ENCODE data around the gene FOXN1.
"Not testable (repeated sequence)": the region's sequence is repeated elsewhere in the genome, so short reads cannot be mapped to it uniquely, and the experiment has no call there.

Gene FOXN1, protein sequence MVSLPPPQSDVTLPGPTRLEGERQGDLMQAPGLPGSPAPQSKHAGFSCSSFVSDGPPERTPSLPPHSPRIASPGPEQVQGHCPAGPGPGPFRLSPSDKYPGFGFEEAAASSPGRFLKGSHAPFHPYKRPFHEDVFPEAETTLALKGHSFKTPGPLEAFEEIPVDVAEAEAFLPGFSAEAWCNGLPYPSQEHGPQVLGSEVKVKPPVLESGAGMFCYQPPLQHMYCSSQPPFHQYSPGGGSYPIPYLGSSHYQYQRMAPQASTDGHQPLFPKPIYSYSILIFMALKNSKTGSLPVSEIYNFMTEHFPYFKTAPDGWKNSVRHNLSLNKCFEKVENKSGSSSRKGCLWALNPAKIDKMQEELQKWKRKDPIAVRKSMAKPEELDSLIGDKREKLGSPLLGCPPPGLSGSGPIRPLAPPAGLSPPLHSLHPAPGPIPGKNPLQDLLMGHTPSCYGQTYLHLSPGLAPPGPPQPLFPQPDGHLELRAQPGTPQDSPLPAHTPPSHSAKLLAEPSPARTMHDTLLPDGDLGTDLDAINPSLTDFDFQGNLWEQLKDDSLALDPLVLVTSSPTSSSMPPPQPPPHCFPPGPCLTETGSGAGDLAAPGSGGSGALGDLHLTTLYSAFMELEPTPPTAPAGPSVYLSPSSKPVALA

DNA sequence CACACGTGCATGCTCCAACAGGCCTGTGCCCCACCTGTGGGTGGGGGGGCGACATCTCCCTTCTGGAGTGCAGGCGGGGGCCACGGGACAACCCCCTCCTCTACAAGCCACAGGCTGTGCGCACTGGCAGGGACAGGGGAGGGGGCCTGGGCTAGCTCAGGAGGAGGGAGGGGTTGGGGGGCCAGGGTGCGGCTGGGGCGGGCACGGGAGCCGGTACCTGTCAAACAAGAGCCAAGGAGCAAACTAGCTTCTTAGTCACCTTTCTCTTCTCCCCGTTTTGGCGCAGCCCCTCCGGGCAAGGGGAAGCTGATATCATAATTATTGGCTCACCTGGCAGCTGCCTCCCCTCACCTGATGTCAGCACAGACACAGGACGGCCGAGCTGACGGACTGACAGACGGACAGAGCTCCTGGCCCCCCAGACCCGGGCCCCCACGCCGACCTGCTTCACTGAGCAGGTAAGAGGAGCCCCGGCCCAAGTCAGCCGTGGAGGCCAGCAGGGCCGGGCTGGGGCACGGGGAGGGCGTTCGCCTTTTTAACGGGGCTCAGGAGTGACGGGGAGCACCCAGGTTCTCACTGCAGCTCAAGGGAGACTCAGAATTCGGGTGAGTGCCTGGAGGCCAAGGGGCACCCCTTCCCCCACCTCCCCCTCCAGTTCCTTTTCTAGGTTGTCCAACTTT is at the start of gene FOXN1:
TSS of gene FOXN1 (plus strand) at position 363 of the 680 bp plus-strand sequence. CDS start 17,622 bp downstream, outside the sequence.
- no peak for DNase-seq

DNA sequence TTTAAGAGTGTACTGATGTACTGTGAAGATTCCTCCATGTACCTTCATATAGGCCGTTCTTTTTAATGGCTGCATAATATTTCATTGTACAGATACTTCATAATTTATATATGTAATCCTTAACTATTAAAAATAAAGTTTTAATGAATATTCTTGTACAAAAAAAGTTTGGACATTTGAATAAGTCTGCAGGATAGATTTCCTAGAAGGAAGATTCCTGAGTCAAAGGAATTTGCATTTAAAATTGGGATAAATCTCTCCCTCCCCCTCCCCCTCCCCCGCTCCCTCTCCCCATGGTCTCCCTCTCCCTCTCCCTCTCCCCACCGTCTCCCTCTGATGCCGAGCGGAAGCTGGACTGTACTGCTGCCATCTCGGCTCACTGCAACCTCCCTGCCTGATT is 48.3 kb upstream of the FOXN1 start:
- DNase-seq = no peak

DNA sequence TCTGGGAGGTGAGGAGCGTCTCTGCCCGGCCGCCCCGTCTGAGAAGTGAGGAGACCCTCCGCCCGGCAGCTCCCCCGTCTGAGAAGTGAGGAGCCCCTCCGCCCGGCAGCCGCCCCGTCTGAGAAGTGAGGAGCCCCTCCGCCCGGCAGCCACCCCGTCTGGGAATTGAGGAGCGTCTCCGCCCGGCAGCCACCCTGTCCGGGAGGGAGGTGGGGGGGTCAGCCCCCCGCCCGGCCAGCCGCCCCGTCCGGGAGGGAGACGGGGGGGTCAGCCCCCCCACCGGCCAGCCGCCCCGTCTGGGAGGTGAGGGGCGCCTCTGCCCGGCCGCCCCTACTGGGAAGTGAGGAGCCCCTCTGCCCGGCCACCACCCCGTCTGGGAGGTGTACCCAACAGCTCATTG is 47.3 kb upstream of the FOXN1 start:
- DNase-seq = not testable (repeated sequence)

DNA sequence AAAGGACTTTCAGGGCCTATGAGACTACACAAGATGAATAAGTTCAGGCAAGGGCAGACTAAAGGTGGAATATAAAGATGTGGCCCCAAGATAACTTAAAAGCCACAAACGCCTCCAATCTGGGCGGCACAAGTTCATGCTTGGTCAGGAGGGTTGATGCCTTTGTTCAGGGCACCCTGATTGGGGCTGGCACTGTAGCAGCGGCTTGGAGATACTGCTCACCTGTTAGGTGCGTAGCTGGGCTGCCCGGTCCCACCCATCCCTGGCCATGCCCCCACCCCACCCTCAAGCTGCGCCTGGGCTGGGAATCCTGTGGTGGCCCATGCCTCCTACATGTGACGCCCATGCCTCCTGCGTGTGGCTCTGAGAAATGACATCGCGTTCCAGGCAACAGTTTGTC is 45.2 kb upstream of the FOXN1 start:
- no peak for DNase-seq

DNA sequence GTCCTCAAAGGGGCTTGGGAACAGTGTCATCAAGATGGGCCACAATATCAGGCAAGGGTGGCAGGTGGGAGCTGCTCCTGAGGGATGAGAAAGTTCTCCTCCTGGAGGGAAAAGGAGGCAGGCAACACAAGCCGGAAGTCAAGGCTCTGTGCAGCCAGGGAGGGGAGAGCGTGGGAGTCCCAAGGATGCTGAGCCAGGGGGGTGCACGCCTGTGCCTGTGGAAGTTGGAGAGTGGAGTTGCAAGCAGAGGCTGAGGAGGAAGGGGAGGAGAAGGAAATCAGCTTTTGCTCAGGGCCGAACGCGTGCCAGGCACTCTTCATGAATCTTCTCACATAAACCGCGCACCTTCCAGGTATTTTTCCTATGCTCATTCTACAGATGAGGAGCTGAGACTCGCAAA is 40.1 kb upstream of the FOXN1 start:
- DNase-seq = no peak

DNA sequence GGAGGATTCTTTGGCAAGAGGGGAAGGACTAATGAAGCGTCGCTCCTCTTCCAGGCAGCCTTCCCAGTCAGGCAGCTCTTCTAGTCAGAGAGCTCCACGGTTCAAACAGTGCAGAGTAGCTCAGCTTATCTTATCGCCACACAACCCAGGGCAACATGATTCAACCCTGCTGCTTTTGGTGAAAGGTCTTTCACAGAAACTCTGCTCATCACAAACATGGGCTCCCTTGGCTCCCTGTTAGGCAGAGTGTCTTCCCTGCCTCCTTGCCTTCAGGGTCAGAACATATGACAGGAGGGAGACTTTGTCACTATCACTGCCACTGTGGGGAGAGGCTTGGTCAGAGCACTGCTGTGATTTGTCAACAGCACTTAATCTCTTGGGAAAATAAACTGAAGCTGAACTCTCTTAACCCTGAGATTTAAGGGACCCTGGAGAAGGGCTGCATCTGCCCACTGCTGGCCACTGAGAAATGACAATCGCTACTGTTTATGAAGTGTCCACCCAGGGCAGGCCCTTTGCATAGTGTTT is 39.6 kb upstream of the FOXN1 start:
- no peak for DNase-seq

DNA sequence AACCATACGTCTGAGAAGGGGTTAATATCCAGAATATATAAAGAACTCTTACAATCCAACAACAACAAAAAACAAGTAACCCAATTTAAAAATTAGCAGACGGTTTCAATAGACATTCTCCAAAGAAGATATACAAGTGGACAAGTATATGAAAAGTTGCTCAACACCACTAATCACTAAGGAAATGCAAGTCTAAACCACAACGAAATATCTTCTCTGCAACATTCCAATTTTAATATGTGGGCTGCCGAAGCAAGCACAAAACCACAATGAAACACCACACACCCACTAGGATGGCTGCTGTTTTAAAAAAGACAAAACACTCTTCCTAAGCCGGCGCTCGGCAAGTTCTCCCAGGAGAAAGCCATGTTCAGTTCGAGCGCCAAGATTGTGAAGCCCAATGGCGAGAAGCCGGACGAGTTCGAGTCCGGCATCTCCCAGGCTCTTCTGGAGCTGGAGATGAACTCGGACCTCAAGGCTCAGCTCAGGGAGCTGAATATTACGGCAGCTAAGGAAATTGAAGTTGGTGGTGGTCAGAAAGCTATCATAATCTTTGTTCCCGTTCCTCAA is 38.6 kb upstream of the FOXN1 start:
- DNase-seq = no peak

DNA sequence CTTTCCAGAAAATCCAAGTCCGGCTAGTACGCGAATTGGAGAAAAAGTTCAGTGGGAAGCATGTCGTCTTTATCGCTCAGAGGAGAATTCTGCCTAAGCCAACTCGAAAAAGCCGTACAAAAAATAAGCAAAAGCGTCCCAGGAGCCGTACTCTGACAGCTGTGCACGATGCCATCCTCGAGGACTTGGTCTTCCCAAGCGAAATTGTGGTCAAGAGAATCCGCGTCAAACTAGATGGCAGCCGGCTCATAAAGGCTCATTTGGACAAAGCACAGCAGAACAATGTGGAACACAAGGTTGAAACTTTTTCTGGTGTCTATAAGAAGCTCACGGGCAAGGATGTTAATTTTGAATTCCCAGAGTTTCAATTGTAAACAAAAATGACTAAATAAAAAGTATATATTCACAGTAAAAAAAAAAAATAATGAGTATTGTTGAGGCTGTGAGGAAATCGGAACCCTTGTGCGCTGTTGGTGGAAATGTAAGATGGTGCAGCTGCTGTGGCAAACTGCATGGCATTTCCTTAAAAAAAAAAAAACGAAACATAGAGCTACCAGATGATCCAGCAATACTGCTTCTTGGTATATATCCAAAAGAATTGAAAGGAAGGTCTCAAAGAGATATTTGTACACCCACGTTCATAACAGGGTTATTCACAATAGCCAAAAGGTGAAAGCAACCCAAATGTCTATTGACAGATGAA is 38.0 kb upstream of the FOXN1 start:
- not testable (repeated sequence) for DNase-seq

DNA sequence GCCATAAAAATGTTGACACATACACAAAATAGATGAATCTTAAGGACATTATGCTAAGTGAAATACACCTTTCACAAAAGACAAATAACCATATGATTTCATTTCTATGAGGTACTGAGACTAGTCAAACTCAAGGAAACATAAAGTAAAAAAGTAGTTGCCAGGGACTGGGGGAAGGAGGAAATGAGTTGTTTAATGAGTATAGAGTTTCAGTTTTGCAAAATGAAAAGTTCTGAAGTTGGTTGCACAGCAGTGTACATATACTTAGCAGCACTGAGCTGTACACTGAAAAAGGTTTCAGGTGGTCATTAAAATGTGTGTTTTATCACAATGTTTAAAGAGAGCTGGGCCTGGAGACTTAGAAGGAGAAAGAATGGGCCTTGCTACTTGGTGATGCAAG is 37.4 kb upstream of the FOXN1 start:
- no peak for DNase-seq

DNA sequence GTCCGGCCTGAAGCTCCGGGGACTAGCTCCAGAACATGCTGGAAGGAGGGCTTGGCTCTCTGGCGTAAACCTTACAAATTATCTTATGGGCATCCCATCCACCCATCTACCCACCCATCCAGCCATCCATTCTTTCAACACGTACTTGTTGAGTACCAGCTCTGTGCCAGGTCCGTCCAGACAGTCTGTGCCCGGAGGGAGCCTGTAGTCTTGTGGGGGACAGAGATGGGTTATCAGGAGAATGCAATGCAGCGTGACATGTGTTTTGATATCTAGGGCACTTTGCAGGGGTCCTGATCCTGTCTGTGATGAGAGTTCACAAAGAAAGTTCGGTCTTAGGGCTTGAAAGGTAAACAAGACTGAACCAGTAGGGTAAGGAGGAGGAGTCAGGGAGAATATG is 36.8 kb upstream of the FOXN1 start:
- no peak for DNase-seq

DNA sequence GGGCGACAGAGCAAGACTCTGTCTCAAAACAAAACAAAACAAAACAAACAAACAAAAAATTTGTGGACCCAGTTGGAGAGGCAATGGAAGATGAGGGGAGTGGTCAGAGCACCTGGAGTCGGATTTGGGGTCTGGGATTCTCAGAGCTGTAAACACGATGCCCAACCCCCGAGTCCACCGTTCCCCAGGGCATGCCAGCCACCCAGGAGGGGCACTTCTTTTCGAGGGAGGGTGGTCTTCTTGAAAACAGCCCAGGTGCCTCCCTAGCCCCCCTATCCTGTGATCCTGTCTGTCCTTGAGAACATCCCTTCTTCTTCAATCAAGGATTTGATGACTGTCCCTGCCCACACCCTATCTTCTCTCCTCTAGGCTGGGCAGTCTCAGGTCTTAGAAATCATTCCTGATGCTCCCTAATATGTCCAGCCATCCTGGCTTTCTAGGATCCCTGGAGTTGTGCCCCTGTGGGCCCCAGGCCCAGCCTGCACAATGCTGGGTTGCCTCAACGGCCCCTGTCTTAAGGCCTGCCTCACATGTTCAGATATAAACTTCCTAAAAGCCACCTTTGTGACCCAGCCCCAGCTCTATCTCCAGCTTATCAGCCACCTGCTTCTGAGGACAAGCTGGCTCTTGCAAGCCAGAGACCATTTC is 35.8 kb upstream of the FOXN1 start:
- DNase-seq = no peak

DNA sequence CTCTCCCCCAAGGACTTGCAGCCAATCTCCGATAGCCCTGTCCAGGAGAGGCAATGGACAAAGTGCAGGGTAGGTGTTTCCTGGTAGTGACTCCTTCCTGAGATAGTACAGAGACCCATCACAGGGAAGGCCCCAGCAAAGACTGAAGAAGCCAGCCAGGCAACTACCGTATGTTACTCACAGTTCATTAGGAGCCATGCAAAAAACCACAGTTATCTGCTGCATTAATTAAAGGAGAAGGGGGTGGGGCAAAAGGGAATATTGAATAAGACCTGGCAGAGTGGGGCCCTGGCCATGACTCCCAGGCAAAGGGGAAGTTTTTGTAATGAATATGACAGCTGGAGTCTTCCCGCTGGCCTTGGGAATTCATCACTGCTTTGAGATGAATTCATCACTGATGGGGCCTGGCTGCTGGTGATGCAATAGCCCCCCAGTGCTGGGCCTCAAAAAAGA is 35.2 kb upstream of the FOXN1 start:
- no peak for DNase-seq

DNA sequence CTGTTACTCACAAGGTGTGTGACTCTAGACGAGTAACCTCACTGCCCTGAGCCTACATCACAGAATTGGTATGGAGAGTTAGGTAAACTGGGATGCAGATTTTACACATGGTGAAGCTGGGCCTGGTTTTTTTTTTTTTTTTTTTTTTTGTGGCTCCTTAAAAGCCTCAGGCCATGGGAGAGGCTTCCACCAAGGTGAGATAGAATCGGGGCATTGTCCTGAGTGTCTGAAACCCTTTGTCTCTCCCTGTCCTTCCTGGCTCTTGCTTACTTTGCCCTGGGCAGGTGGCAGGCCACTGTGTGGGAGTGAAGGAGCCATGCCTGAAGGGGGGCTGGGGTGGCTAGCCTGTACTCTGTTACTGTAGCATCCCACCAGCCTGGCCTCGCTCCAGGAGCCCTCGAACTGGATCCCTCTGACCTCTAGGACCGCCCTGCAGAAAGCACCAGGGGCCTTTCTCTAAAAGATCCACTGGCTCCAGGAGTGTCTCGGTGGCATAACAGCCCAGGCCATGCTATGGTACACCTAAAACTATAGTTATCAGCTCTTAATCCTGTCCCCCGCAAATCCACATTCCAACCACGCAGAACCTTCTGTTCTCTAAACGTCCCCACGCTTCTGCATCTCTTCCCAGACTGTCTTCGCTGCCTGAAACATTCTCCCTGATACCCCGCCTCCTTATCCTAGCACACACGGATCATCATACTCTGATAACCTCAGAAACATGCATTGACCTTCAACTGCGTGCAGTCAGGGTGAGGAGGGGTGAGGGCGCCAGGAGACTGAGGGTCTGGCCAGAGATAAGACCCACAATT is 34.4 kb upstream of the FOXN1 start:
- peak in 5 of 58 donors; percentile 2 to 50 (median 7) for DNase-seq

DNA sequence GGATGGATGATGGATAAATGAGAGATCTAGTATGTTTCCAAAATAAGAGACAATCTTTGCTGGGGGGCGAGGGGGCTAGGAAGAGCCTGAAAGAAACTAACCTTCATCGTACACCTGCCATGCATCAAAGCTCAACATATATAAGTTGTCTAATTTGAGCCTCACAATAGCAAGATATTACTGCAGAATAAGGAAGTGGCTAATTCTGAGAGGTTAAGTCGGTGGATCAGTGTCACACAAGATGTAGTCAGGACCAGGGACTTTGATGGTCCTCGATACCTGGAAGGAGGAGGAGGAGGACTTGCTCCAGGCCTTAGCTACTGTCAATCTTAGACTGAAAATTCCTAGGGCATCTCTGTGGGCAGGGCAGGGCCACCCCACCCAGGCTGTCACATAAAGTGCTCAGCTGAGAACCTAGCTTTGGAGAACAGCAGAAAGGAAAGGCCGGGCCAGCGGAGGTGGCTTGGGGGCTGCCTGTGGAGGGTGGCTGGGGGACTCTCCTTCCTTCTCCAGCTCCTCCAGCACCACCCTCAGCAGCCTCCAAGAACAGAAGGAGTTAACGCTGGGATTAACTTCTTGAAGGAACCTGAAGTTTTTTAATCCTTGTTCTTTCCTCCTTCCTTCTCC is 33.2 kb upstream of the FOXN1 start:
- DNase-seq = no peak

DNA sequence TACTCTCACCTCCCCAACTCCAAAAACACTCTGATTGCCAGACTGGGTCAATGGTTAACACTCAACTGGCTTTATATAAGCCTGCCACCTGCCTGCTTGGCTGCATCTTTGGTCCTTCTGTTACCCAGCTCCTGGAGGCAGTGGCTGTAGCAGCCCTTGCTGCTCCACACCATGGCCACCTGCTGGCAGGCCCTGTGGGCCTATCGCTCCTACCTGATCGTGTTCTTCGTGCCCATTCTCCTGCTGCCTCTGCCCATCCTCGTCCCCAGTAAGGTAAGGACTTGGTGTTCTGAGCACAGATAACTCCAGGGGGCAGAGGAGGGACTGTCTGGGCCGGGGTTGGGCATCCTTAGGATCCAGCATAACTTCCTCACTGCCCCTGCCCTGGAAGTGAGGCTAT is 32.6 kb upstream of the FOXN1 start, which contains the start of gene SLC13A2:
TSS of gene SLC13A2 (plus strand) at position 103 of the 400 bp plus-strand sequence. CDS start at position 172, 69 bp downstream.
- DNase-seq = no peak

DNA sequence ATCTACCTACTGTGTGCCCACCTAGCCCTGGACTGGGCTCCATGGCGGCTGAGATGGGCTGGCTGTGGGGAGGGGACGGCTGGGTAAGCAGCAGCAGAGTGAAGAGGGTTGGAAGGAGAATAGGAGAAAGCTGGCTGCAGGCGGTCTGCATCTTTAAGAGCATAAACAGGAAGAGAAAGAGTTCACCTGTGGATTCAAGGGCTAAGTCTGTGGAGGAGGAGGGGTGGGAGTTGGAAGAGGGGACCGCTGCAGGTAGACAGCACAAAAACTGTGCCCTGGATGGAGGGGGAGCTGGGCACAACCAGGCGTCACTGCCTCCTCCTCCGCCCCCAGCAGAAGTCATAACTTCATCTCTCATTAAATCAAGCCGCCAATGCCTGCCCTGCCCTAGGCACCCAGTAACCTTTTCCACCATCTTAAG is 32.0 kb upstream of the FOXN1 start:
- no peak for DNase-seq

DNA sequence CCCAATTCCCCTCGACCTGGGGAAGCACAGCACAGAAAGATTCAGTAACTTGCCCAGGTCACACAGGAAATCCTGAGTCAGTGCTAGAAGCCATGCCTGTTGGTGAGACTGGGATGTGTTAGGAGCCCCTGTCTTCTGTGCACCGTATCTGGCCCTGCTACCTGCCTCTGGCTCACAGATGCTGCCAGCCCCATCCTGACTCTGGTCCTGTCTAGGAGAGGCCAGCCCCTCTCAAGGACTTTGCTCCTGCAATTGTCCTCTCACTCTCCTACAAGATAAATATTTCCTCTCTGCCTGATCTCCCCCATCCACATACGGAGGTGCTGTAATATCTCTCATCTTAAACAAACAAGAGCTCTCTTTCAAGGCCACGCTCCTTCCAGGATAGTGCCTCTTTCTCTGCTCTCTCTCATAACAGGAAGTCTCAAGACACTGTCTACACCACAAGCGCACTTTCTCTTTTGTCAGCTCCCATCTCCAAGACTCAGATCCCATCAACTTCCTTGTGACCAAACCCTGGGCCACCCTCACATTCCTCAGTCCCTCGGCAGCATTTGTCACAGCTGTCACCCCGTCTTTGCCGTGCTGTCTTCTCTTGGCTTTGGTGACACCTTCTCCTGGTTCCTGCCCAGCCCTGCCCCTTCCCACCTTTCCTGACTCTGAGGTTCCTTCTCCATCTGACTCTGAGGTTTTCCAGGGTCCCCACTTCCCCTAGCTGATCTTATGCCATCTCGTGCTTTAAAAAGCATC is 30.8 kb upstream of the FOXN1 start:
- no peak for DNase-seq

Data from anterior cingulate cortex (tissue), 58 donors.